ENCODE results near the gene ASTN2.

The ASTN2 gene

DNA sequence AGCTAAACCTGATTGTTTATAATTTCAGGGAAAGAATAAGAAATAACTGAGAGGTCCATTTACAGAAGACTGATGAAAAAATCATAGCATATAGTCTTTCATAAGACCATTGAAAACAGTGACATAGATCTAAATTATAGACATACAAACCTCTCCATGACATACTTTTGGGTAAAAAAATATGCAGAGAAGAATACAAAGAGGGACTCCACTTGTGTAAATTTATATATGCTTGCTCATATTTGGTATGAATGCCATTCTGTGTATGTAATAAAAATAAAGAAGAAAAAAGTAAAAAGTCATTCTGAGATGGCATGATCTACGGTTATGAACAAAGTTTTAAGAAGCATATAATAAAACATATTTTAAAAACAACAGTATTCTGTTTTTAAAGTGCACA is 310.7 kb downstream of the ASTN2 start:
- no peak for TF ChIP-seq POLR2AphosphoS5 (IDR thresholded peaks at IDR 0.05; ENCODE audit: low read depth, low read length)
- TF ChIP-seq FOXP2 (optimal IDR thresholded peaks at IDR 0.05; ENCODE audit: borderline replicate concordance, extremely low read depth, extremely low read length, insufficient read depth) = no peak
- TF ChIP-seq SIN3A (IDR thresholded peaks at IDR 0.05; ENCODE audit: borderline replicate concordance, insufficient read depth, low read length) = no peak
- no peak for TF ChIP-seq TAF1 (IDR thresholded peaks at IDR 0.05; ENCODE audit: borderline replicate concordance, insufficient read depth, low read length)
- TF ChIP-seq REST (IDR thresholded peaks at IDR 0.05; ENCODE audit: insufficient read depth in 1 of 2, low read depth in 2 of 2, low read length in 2 of 2) = no peak

GRCh38 chr9:117103438-117104110 is 311.3 kb downstream of the ASTN2 start:
- TF ChIP-seq REST (IDR thresholded peaks at IDR 0.05; ENCODE audit: insufficient read depth in 1 of 2, low read depth in 2 of 2, low read length in 2 of 2) = no peak
- TF ChIP-seq TAF1 (IDR thresholded peaks at IDR 0.05; ENCODE audit: borderline replicate concordance, insufficient read depth, low read length) = no peak
- no peak for TF ChIP-seq FOXP2 (optimal IDR thresholded peaks at IDR 0.05; ENCODE audit: borderline replicate concordance, extremely low read depth, extremely low read length, insufficient read depth)
- no peak for TF ChIP-seq SIN3A (IDR thresholded peaks at IDR 0.05; ENCODE audit: borderline replicate concordance, insufficient read depth, low read length)
- no peak for TF ChIP-seq POLR2AphosphoS5 (IDR thresholded peaks at IDR 0.05; ENCODE audit: low read depth, low read length)

GRCh38 chr9:117101008-117101407 is 313.8 kb downstream of the ASTN2 start:
- no peak for TF ChIP-seq TAF1 (IDR thresholded peaks at IDR 0.05; ENCODE audit: borderline replicate concordance, insufficient read depth, low read length)
- no peak for TF ChIP-seq SIN3A (IDR thresholded peaks at IDR 0.05; ENCODE audit: borderline replicate concordance, insufficient read depth, low read length)
- TF ChIP-seq REST (IDR thresholded peaks at IDR 0.05; ENCODE audit: insufficient read depth in 1 of 2, low read depth in 2 of 2, low read length in 2 of 2) = no peak
- no peak for TF ChIP-seq POLR2AphosphoS5 (IDR thresholded peaks at IDR 0.05; ENCODE audit: low read depth, low read length)
- no peak for TF ChIP-seq FOXP2 (optimal IDR thresholded peaks at IDR 0.05; ENCODE audit: borderline replicate concordance, extremely low read depth, extremely low read length, insufficient read depth)

GRCh38 chr9:117098331-117098730 is 316.5 kb downstream of the ASTN2 start:
- no peak for TF ChIP-seq POLR2AphosphoS5 (IDR thresholded peaks at IDR 0.05; ENCODE audit: low read depth, low read length)
- no peak for TF ChIP-seq REST (IDR thresholded peaks at IDR 0.05; ENCODE audit: insufficient read depth in 1 of 2, low read depth in 2 of 2, low read length in 2 of 2)
- TF ChIP-seq TAF1 (IDR thresholded peaks at IDR 0.05; ENCODE audit: borderline replicate concordance, insufficient read depth, low read length) = no peak
- no peak for TF ChIP-seq SIN3A (IDR thresholded peaks at IDR 0.05; ENCODE audit: borderline replicate concordance, insufficient read depth, low read length)
- no peak for TF ChIP-seq FOXP2 (optimal IDR thresholded peaks at IDR 0.05; ENCODE audit: borderline replicate concordance, extremely low read depth, extremely low read length, insufficient read depth)

Data from PFSK-1 (cell line).